Muscle of leg (tissue), 11 donors: ENCODE data around the gene PLCB2. TPM values are rescaled to one million over a fixed set of nuclear protein-coding genes. Genes with fewer than 3 reads are reported as not detected.

Experiments
- DNase-seq: peaks from one replicate; pipeline ENCODE4 v3.0.0; 2013
- H3K27ac ChIP-seq: one replicate; pipeline ENCODE4 v1.5.1; 2013; ENCODE audit warnings: mild to moderate bottlenecking, low read length, control low read depth
- H3K27me3 ChIP-seq: one replicate; pipeline ENCODE4 v1.6.1; 2013; ENCODE audit warnings: low read length; ENCODE audit not compliant: control insufficient read depth, insufficient read depth
- H3K36me3 ChIP-seq: one replicate; pipeline ENCODE4 v1.6.1; 2013; ENCODE audit warnings: low read length; ENCODE audit not compliant: control insufficient read depth, insufficient read depth
- H3K4me1 ChIP-seq: one replicate; pipeline ENCODE4 v1.6.1; 2013; ENCODE audit warnings: low read length; ENCODE audit not compliant: control insufficient read depth, insufficient read depth
- H3K4me3 ChIP-seq: one replicate; pipeline ENCODE4 v1.5.1; 2013; ENCODE audit warnings: low read length, control low read depth
- H3K9me3 ChIP-seq: replicated peaks from 2 replicates; pipeline ENCODE4 v1.6.1; 2013; ENCODE audit warnings: low read depth, low read length; ENCODE audit not compliant: control insufficient read depth
- WGBS: methylation state at CpG from one replicate; pipeline ENCODE4 v1.1.5; 2013; ENCODE audit warnings: missing lambda C conversion rate; ENCODE audit not compliant: insufficient coverage; 5-methylcytosine and 5-hydroxymethylcytosine counted together
- polyA plus RNA-seq, 8 donors: library from polyadenylated mRNA; unstranded; fragments of 120-200 nt; gene quantifications; one replicate each; pipeline versions ENCODE4 v1.2.1 to v1.2.3, GENCODE V29; 2013; ENCODE audit warnings: inconsistent platforms in 1 of 8, low replicate concordance in 1 of 8; ENCODE audit not compliant: insufficient read length in 8 of 8, insufficient read depth in 1 of 8
- total RNA-seq: library from RNA; stranded (reverse); fragments of 120-200 nt; gene quantifications from one replicate; pipeline ENCODE4 v1.2.4, GENCODE V29; 2013

The PLCB2 gene
- total and polyA plus RNA-seq, 9 donors = 4.8 to 11.5 (median 8.7) TPM

DNA sequence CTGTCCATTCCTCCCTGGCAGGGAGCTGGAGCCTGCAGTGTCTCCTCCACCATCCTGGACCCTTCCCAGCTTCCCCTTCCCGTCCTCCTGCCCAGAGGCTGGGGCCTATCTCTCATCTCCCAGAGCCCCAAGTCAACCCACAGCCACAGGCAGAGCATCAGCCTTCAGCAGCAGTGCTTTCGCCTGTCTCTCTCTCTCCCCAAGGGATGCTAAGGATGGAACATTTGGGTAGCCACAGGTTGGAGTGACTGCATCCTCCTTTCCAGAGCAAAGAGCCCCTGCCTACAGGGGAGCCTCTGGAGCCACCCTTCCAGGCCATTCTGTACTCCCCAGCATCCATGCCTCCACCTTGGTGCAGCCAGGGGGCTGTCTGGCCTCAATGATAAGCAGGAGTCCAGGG lies 4.2 kb downstream of the PLCB2 start:
- Histone ChIP-seq H3K27me3 (peaks cover 2% of the 10 kb centered on the region), H3K27ac (no peak overlapping the region), H3K36me3 (no peaks in the 10 kb centered on the region), H3K4me3 (no peak overlapping the region), H3K4me1 (peaks cover 18% of the 10 kb centered on the region), H3K9me3 (peaks cover 6% of the 10 kb centered on the region)
- no peak for DNase-seq
- WGBS = 80% methylated on average over 2 of the region's 2 CpGs

DNA sequence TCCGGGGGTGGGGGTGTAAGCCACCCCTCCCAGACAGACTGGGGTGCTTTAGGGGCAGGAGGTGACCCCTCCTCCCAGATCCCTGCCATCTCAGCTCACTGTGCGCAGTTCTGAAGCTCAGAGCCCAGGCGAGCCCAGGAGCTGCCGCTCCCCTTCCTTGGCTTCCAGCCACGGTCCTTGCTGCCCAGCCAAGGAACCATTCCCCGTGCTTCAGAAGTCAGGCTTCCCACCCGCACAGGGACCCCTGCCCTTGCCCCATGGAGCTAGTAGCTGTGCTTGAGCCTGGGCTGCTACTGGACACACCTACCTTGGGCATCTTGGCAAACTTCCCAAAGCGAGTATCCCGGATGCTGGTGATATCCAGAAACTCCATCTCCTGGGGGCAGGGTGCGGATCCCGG lies 4.8 kb downstream of the PLCB2 start:
- no peak for DNase-seq
- H3K4me1 ChIP-seq = peaks cover 13% of the 10 kb centered on the region
- H3K27ac ChIP-seq = no peak overlapping the region
- H3K36me3 ChIP-seq = no peaks in the 10 kb centered on the region
- peaks cover 4% of the 10 kb centered on the region for H3K27me3 ChIP-seq
- peaks cover 6% of the 10 kb centered on the region for H3K9me3 ChIP-seq
- H3K4me3 ChIP-seq = no peak overlapping the region
- WGBS = 77% methylated on average over 7 of the region's 11 CpGs

DNA sequence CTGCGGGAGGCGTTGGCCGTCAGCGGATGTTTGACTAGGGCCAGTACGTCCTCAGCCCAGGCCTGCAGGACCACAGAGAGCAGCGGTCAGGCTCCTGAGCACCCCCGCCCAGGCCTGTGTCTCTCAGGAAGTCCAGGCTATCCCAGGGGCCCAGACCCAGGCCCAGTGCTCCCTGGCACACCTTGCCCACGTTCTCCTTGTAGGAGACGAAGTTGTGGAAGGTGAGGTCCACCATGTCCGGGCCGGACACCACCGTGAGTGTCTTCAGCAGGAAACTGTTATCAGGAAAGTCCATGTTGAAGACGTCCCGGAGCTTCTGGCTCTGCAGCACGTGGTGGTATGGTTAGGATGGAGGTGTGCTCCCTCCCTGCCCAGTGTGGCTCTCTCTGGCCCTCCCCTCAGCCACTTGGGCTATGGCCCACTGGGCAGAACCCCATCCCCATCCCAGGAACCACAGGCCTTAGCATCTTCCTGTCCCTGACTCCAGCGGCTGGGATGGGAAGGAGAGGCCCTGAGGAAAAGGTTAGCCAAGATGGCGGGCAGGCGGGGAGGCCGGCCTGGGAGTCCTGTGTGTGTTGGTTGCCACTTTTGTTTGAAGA lies 5.3 kb downstream of the PLCB2 start:
- Histone ChIP-seq H3K4me1 (peaks cover 7% of the 10 kb centered on the region), H3K4me3 (no peak overlapping the region), H3K27me3 (peaks cover 5% of the 10 kb centered on the region), H3K9me3 (peaks cover 6% of the 10 kb centered on the region), H3K36me3 (no peaks in the 10 kb centered on the region), H3K27ac (no peak overlapping the region)
- no peak for DNase-seq
- WGBS = 93% methylated on average over 12 of the region's 19 CpGs

DNA sequence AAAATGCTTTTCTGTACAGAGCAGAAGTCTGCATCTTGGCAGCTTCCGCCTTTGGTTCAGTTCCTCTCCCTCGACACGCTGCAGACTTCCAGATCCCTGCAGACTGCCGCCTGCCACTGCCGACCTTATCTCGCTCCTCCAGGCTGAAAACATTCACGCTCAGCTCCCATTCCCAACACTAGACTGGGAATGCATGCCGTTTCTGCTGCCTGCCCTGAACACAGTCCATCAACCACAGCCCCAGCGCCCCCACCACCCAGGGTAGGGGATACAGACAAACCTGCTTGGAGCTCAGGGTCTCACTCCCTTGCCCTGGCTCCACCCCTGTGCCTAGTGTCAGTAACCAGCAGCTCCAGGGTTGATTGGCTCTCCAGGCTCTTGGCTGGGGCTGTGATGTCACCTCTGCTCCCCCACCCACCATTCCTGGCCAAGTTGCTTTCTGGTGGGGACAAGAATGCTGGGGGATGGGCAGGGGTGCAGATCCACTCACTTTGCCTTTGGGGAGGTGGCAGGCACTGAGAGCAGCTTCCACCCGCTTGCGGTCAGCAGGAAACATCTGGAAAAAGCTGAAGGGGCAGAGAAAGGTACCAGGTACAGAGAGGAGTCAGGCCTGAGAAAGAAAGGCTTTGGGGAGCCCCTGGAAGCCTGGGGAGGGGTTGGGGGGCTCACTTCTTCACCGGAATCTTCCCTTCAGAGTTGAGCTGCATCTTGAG lies 6.1 kb downstream of the PLCB2 start:
- Histone ChIP-seq H3K36me3 (no peaks in the 10 kb centered on the region), H3K9me3 (peaks cover 6% of the 10 kb centered on the region), H3K4me3 (no peak overlapping the region), H3K27ac (no peak overlapping the region), H3K27me3 (peaks cover 5% of the 10 kb centered on the region), H3K4me1 (no peaks in the 10 kb centered on the region)
- DNase-seq = no peak
- 30% methylated on average over 12 of the region's 12 CpGs for WGBS

DNA sequence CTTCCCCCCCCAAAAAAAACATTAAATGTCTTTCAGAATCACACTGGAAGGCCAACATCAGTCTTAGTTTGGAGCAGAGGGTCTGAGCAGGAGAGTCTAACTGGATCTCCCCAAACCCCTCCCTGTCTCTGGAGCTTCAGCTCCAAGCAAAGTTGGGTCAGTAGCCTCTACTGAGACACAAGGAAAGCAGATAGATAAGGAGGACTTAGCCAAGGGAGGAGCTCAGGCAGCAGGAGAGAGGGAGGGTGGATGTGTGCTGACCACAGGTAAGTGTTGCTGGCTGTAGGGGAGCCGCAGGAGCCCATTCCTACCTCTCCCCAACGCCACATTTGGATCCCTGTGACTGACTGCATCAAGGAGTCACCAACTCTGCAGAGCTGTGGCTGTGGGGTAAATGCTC lies 7.0 kb downstream of the PLCB2 start:
- no CpG with 5 or more reads among the region's 2 CpGs for WGBS
- no peak for DNase-seq
- no peak overlapping the region for H3K4me3 ChIP-seq
- H3K4me1 ChIP-seq = peaks cover 4% of the 10 kb centered on the region
- H3K9me3 ChIP-seq = peaks cover 6% of the 10 kb centered on the region
- H3K27me3 ChIP-seq = peaks cover 6% of the 10 kb centered on the region
- no peaks in the 10 kb centered on the region for H3K36me3 ChIP-seq
- no peak overlapping the region for H3K27ac ChIP-seq

DNA sequence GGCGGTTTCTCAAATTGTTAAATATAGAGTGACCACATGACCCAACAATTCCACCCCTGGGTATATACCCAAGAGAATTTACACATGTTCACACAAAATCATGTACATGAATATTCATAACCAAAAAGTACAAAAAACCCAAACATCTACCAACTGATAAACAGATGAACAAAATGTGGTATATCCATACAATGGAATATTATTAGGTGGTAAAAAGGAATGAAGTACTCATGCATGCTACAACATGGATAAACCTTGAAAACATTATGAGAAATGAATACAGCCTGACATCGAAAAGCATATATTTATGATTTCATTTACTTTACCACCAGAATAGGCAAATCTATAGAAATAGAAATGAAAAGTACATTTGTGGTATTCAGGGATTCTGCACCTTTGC lies 7.4 kb downstream of the PLCB2 start:
- Histone ChIP-seq H3K27ac (no peak overlapping the region), H3K9me3 (peaks cover 6% of the 10 kb centered on the region), H3K27me3 (peaks cover 8% of the 10 kb centered on the region), H3K4me3 (no peak overlapping the region), H3K36me3 (no peaks in the 10 kb centered on the region), H3K4me1 (peaks cover 4% of the 10 kb centered on the region)
- DNase-seq = no peak
- WGBS = no CpG with 5 or more reads among the region's 2 CpGs

DNA sequence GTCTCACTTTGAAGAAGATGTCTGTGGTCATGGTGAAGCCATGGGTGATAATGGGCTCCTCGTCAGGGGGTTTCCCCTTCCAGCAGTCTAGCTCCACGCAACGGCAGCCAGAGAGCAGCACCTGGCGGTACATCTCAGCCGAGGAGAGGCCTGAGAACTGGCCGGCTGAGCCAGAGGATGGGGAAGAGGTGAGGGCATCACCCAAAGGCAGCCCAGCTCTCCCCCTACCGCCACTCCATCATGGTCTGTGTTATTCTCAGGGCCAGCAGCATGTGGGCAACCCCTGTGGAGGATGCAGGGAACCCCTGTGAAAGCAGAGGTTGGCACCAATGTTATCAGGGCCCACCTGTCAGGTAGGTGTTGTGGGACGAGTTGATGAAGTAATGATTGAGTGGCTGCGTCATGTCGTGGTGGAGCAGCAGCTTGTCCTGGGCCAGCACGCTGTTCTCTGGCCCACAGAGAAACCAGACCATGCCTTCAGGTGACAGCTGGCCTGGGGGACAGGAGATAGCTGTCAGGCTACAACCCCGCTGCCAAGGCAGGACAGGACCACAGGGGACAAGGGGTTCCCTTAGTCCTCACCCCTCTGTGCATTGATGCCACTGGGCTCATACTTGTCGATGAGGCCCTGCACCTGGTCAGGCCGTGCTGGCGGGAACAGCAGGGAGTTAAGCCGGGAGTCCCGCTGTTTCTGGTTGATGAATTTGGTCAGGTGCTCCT lies 9.4 kb downstream of the PLCB2 start:
- H3K4me3 ChIP-seq = no peak overlapping the region
- no peak for DNase-seq
- peaks cover 14% of the 10 kb centered on the region for H3K27me3 ChIP-seq
- no peak overlapping the region for H3K27ac ChIP-seq
- WGBS = 92% methylated on average over 16 of the region's 17 CpGs
- no peaks in the 10 kb centered on the region for H3K36me3 ChIP-seq
- H3K4me1 ChIP-seq = peaks cover 4% of the 10 kb centered on the region
- peaks cover 6% of the 10 kb centered on the region for H3K9me3 ChIP-seq

DNA sequence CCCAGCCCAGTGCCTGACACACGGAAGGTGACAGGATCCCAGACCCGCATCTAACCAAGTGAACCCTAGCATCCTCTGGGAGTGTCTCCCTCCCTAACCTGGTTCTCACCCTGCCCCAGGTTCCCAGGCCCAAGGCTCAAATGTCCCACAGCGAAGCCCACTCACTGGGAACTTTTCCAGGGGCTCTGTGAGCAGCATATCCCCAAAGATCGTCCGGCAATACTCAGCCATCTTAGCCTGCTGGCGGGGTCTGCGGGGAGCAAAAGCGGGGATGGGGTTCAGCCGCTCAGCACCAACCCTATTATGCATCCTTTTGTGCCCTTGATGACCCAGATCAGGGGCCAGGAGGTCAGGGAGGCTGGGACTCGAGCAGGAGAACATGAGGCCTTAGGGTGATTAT lies 10.4 kb downstream of the PLCB2 start:
- H3K36me3 ChIP-seq = no peaks in the 10 kb centered on the region
- no peak for DNase-seq
- WGBS = 77% methylated on average over 6 of the region's 10 CpGs
- H3K4me3 ChIP-seq = no peak overlapping the region
- peaks cover 4% of the 10 kb centered on the region for H3K4me1 ChIP-seq
- H3K9me3 ChIP-seq = peaks cover 6% of the 10 kb centered on the region
- H3K27me3 ChIP-seq = peaks cover 21% of the 10 kb centered on the region
- no peak overlapping the region for H3K27ac ChIP-seq

DNA sequence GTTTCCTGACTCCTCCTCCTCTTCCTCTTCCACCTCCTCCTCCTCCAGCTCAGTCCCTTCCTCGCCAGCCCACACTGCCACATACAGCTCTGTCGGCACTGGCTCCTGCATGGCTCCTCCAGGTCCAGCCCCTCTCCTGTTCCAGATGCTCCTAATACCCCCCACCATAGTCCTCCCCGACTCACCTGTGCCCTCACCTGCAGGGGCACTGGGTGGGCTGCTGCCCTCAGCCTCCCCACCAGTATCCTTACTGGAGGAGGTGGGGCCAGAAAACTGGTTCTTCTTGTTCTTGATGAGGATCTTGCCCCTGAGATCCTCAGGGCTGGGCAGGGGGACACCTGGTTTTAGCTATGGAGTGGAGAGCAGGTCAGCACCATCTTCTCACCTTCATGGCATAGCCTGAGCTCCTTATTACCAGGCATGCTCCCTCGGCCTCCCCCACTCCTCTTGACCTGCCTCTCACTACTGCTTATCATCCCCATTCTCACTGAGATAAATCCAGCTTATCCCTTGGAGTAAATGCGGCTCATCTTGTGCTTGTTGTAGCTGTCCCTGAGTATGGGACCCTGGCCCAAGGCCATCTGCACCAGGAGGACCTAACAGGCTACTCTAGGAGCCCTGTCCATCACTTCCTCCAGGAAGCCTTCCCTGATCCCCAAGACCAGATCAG lies 11.0 kb downstream of the PLCB2 start:
- Histone ChIP-seq H3K9me3 (peaks cover 6% of the 10 kb centered on the region), H3K36me3 (no peaks in the 10 kb centered on the region), H3K27ac (no peak overlapping the region), H3K4me3 (no peak overlapping the region), H3K27me3 (peaks cover 28% of the 10 kb centered on the region), H3K4me1 (peaks cover 4% of the 10 kb centered on the region)
- 81% methylated on average over 3 of the region's 5 CpGs for WGBS
- DNase-seq = no peak
